Osteocyte (in vitro differentiated cells): ENCODE results near the gene MALRD1. TPM values are rescaled to one million over a fixed set of nuclear protein-coding genes. Genes with fewer than 3 reads are reported as not detected.

ENCODE experiments used
- DNase-seq: peaks from one replicate; pipeline ENCODE4 v3.0.0; 2021; ENCODE audit warnings: mixed read lengths; ENCODE audit not compliant: unreplicated experiment; ENCODE audit errors: extremely low spot score
- H3K27ac Mint-ChIP-seq: one replicate; pipeline ENCODE4 v1.8.0; 2021; ENCODE audit warnings: mild to moderate bottlenecking, mixed read lengths; ENCODE audit not compliant: unreplicated experiment
- H3K27me3 Mint-ChIP-seq: one replicate; pipeline ENCODE4 v1.8.0; 2021; ENCODE audit warnings: mixed read lengths; ENCODE audit not compliant: unreplicated experiment
- H3K36me3 Mint-ChIP-seq: one replicate; pipeline ENCODE4 v1.8.0; 2021; ENCODE audit warnings: mixed read lengths; ENCODE audit not compliant: unreplicated experiment
- H3K4me1 Mint-ChIP-seq: one replicate; pipeline ENCODE4 v1.8.0; 2021; ENCODE audit warnings: mixed read lengths; ENCODE audit not compliant: unreplicated experiment
- H3K4me3 Mint-ChIP-seq: one replicate; pipeline ENCODE4 v1.8.0; 2021; ENCODE audit warnings: mild to moderate bottlenecking, moderate library complexity, mixed read lengths; ENCODE audit not compliant: unreplicated experiment
- H3K9me3 Mint-ChIP-seq: one replicate; pipeline ENCODE4 v1.8.0; 2021; ENCODE audit warnings: mixed read lengths; ENCODE audit not compliant: unreplicated experiment
- CTCF ChIP-seq: fragments of 200-600 bp; sonication (generic); IDR thresholded peaks from 2 replicates; pipeline ENCODE4 v1.5.0; 2021; ENCODE audit warnings: antibody characterized with exemption, mild to moderate bottlenecking, moderate library complexity
- total RNA-seq: library from RNA; stranded (reverse); gene quantifications from 2 replicates; pipeline ENCODE4 v1.2.1, GENCODE V29; 2021

Gene MALRD1
- total RNA-seq, 1 donor from 2014 or later: 0.56 TPM

DNA sequence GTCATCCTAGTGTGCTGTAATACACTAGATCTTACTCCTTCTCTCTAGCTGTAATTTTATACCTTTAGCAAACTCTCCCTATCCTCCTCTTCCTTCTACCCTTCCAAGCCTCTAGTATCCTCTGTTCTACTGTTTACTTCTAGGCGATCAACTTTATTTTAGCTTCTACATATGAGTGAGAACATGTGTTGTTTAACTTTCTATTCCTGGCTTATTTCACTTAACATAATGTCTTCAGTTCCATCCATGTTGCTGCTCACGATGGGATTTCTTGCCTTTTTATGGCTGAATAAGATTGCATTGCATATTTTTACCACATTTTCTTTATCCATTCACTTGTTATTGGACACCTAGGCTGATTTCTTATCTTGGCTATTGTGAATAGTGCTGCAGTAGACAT, 318.6 kb downstream of the MALRD1 start:
- no peak for DNase-seq
- Mint-ChIP-seq H3K4me3 (no peak overlapping the region), H3K4me1 (no peaks in the 10 kb centered on the region), H3K27ac (no peak overlapping the region), H3K27me3 (no peaks in the 10 kb centered on the region), H3K9me3 (no peaks in the 10 kb centered on the region), H3K36me3 (no peaks in the 10 kb centered on the region)
- TF ChIP-seq CTCF: no peak

GRCh38 chr10:19373988-19374387, 325.4 kb downstream of the MALRD1 start:
- H3K4me1 Mint-ChIP-seq: no peaks in the 10 kb centered on the region
- no peak for DNase-seq
- H3K36me3 Mint-ChIP-seq: no peaks in the 10 kb centered on the region
- peaks cover 4% of the 10 kb centered on the region for H3K27me3 Mint-ChIP-seq
- H3K27ac Mint-ChIP-seq: no peak overlapping the region
- no peak for TF ChIP-seq CTCF
- no peaks in the 10 kb centered on the region for H3K9me3 Mint-ChIP-seq
- no peak overlapping the region for H3K4me3 Mint-ChIP-seq

GRCh38 chr10:19385846-19386450, 337.3 kb downstream of the MALRD1 start:
- no peak for TF ChIP-seq CTCF
- H3K27ac Mint-ChIP-seq: no peak overlapping the region
- peaks cover 8% of the 10 kb centered on the region for H3K9me3 Mint-ChIP-seq
- no peaks in the 10 kb centered on the region for H3K27me3 Mint-ChIP-seq
- no peaks in the 10 kb centered on the region for H3K4me1 Mint-ChIP-seq
- H3K4me3 Mint-ChIP-seq: no peak overlapping the region
- no peak for DNase-seq
- H3K36me3 Mint-ChIP-seq: no peaks in the 10 kb centered on the region

- no peaks in the 10 kb centered on the region for H3K4me1 Mint-ChIP-seq
- no peak overlapping the region for H3K27ac Mint-ChIP-seq
- no peak overlapping the region for H3K4me3 Mint-ChIP-seq
- H3K9me3 Mint-ChIP-seq: no peaks in the 10 kb centered on the region
- TF ChIP-seq CTCF: no peak
- no peak for DNase-seq
- no peaks in the 10 kb centered on the region for H3K36me3 Mint-ChIP-seq
- H3K27me3 Mint-ChIP-seq: peaks cover 4% of the 10 kb centered on the region
These were observed 360.3 kb downstream of the MALRD1 start for GRCh38 chr10:19408924-19409323.

GRCh38 chr10:19411119-19411518, 362.5 kb downstream of the MALRD1 start:
- TF ChIP-seq CTCF: no peak
- Mint-ChIP-seq H3K4me1 (no peaks in the 10 kb centered on the region), H3K27me3 (peaks cover 13% of the 10 kb centered on the region), H3K9me3 (no peaks in the 10 kb centered on the region), H3K4me3 (no peak overlapping the region), H3K27ac (no peak overlapping the region), H3K36me3 (no peaks in the 10 kb centered on the region)
- no peak for DNase-seq
